Chondrocyte (in vitro differentiated cells): Measurements from ENCODE around the gene CLDN20. TPM values are rescaled to one million over a fixed set of nuclear protein-coding genes. Genes with fewer than 3 reads are reported as not detected.

Experiments
- DNase-seq: peaks from one replicate; pipeline ENCODE4 v3.0.0; 2021; ENCODE audit warnings: mixed read lengths, low spot score
- H3K27ac Mint-ChIP-seq: one replicate; pipeline ENCODE4 v1.8.0; 2021; ENCODE audit warnings: mild to moderate bottlenecking, moderate library complexity, mixed read lengths; ENCODE audit not compliant: unreplicated experiment
- H3K27me3 Mint-ChIP-seq: 2 replicates; pipeline ENCODE4 v1.8.0; 2021; ENCODE audit warnings: low read depth, mixed read lengths
- H3K36me3 Mint-ChIP-seq: 2 replicates; pipeline ENCODE4 v1.8.0; 2021; ENCODE audit warnings: low read depth, mixed read lengths
- H3K4me1 Mint-ChIP-seq: 2 replicates; pipeline ENCODE4 v1.8.0; 2021; ENCODE audit warnings: low read depth, mild to moderate bottlenecking, mixed read lengths
- H3K4me3 Mint-ChIP-seq: one replicate; pipeline ENCODE4 v1.8.0; 2021; ENCODE audit warnings: mild to moderate bottlenecking, moderate library complexity, mixed read lengths; ENCODE audit not compliant: unreplicated experiment
- H3K9me3 Mint-ChIP-seq: 2 replicates; pipeline ENCODE4 v1.8.0; 2021; ENCODE audit warnings: low read depth, mixed read lengths
- total RNA-seq: library from RNA; stranded (reverse); gene quantifications from 3 replicates; pipeline ENCODE4 v1.2.1, GENCODE V29; 2021
- TF ChIP-seq, protein P1 (sequence below): fragments of 200-600 bp; sonication (generic); IDR thresholded peaks from 2 replicates; pipeline ENCODE4 v1.5.0; 2021; ENCODE audit warnings: antibody characterized with exemption, mild to moderate bottlenecking, moderate library complexity

Gene CLDN20
- total RNA-seq, 1 donor from 2014 or later = not detected

DNA sequence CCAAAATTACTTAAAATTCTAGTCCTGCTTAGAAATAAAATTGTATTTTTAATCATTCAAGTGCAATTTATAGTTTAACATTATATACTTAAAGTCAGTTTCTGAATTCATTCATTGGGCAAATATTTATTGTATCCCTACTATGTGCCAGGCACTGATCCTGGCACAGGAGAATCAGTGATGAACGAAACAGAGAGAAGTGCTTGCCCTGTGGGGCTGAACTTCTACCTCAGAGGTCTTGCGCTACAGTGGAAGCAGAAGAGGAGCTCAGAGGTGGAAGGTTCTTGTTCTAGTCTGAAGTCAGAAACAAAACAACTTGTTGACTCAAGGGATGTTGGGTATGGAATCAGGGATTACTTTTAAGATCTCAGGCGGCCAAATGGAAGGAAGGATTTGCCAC lies 6.0 kb downstream of the CLDN20 start:
- Mint-ChIP-seq H3K27ac (no peak overlapping the region), H3K36me3 (peaks cover 6% of the 10 kb centered on the region)

DNA sequence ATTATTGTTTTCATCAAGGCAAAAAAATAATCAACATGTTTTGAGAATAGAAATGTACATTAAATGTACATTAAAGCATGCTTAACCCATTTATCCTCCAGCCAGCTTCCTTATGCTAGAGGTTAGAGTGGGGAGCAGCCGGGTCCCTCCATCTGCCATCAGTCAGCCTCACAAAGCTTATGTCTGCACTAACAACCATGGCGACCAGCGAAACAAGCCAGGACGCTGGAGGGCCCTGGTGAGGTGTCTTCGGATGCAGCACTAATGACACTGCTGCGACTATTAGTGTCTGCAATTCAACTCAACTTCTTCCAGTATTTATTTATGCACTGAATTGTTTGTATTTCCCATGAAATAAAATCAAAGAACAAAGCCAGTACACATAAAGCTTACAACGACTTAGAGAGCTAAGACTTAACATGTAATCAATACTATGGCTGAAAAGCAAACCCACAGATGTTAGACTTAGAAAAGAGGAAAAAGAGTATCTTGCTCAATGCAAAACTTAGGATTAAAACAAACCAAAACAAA lies 6.8 kb downstream of the CLDN20 start:
- H3K4me1 Mint-ChIP-seq = peaks cover 33% of the 10 kb centered on the region
- H3K27ac Mint-ChIP-seq = no peak overlapping the region
- H3K4me3 Mint-ChIP-seq = no peak overlapping the region
- H3K27me3 Mint-ChIP-seq = no peaks in the 10 kb centered on the region
- TF ChIP-seq, protein P1, sequence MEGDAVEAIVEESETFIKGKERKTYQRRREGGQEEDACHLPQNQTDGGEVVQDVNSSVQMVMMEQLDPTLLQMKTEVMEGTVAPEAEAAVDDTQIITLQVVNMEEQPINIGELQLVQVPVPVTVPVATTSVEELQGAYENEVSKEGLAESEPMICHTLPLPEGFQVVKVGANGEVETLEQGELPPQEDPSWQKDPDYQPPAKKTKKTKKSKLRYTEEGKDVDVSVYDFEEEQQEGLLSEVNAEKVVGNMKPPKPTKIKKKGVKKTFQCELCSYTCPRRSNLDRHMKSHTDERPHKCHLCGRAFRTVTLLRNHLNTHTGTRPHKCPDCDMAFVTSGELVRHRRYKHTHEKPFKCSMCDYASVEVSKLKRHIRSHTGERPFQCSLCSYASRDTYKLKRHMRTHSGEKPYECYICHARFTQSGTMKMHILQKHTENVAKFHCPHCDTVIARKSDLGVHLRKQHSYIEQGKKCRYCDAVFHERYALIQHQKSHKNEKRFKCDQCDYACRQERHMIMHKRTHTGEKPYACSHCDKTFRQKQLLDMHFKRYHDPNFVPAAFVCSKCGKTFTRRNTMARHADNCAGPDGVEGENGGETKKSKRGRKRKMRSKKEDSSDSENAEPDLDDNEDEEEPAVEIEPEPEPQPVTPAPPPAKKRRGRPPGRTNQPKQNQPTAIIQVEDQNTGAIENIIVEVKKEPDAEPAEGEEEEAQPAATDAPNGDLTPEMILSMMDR = no peak
- DNase-seq = no peak
- H3K36me3 Mint-ChIP-seq = peaks cover 6% of the 10 kb centered on the region
- no peaks in the 10 kb centered on the region for H3K9me3 Mint-ChIP-seq

More for the DNA sequence above, 6.0 kb downstream of the CLDN20 start:
- TF ChIP-seq, protein P1 = no peak
- Mint-ChIP-seq H3K4me1 (peaks cover 35% of the 10 kb centered on the region), H3K4me3 (no peak overlapping the region), H3K9me3 (no peaks in the 10 kb centered on the region), H3K27me3 (no peaks in the 10 kb centered on the region)
- no peak for DNase-seq

DNA sequence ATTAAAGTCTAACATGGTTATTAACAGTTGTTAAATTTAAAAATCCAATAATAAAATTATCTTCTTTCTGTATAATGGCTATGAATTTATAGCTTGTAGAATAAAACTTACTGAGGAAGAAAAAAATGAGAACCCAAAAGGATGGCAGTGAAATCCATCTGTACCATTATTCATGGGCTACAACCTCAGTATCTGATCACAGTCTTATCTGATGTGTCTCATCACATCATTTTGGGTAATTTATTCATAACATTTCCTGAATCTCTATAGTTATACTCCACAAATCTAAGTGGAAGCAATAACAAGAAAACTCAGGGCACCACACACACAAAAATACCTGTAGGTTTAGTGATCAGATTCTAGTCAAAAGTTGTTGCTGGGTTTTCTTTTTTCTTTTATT lies 7.3 kb downstream of the CLDN20 start:
- H3K36me3 Mint-ChIP-seq = peaks cover 2% of the 10 kb centered on the region
- TF ChIP-seq, protein P1 = no peak
- no peak for DNase-seq
- no peak overlapping the region for H3K27ac Mint-ChIP-seq
- H3K4me3 Mint-ChIP-seq = no peak overlapping the region
- no peaks in the 10 kb centered on the region for H3K27me3 Mint-ChIP-seq
- no peaks in the 10 kb centered on the region for H3K9me3 Mint-ChIP-seq
- peaks cover 37% of the 10 kb centered on the region for H3K4me1 Mint-ChIP-seq

DNA sequence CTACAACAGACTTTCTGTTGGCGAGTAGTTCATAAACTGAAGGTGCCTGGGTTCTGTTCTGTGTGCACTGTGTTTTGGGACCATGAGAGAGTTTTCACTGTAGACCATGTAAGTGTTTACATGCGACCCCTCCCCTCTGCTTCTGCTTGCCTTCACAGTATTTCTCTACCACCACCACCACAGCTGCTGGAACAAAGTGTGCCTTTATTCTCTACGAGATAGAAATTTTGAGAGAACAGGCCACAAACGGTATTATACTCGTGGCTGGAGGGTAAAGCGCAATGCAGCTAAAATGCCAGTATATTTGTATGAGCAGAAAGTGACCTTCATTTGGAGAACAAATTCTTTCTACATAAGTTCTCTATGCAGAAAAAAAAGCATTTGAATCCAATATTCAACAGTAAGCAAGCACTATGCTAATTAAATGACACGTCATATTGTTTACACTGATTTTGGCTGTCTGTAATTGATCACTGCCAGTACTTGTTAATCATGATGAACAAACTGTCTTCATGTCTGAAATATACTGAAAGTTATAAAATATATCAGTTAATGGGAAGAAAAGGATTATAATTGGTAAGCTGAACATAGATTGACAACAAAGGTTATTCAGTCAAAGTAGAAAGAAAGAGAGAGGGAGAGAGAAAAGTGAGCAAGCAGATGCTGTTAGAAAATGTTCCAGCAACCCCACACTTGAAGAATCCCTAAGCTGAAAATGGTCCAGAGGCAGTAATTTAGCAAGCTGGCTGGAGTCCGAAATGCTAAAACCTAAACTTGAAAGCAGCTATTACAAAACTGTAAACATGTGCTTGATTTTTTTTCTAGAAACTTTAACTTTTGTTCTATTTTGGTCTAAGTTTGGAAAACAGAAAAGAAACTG lies 8.8 kb downstream of the CLDN20 start:
- Mint-ChIP-seq H3K36me3 (peaks cover 2% of the 10 kb centered on the region), H3K4me1 (peaks cover 39% of the 10 kb centered on the region), H3K4me3 (no peak overlapping the region), H3K27ac (peak overlapping the region; percentile 84), H3K27me3 (no peaks in the 10 kb centered on the region), H3K9me3 (no peaks in the 10 kb centered on the region)
- DNase-seq = no peak
- TF ChIP-seq, protein P1 = no peak

DNA sequence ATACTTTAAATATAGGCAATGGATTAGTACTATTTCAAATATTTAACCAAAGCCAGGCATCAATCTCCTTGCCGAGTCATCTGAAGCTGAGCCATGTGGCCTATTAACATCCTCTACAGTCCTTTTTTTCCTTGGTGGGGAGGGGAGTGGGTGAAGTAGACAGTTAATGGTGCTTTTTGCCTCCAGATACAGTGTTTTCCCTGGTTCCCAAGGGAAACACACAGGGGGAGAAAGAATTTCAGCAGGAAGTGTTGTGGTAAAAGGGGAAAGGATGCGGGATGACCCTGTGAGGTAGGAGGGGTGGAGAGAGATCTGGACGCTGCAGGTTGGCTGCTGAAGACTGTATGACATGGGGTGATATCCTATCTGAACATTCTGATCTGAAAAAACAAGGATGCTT lies 9.6 kb downstream of the CLDN20 start:
- H3K27me3 Mint-ChIP-seq = no peaks in the 10 kb centered on the region

More for the DNA sequence above, 9.6 kb downstream of the CLDN20 start:
- H3K9me3 Mint-ChIP-seq = no peaks in the 10 kb centered on the region
- H3K4me1 Mint-ChIP-seq = peaks cover 36% of the 10 kb centered on the region
- TF ChIP-seq, protein P1 = no peak
- DNase-seq = no peak
- H3K36me3 Mint-ChIP-seq = peaks cover 2% of the 10 kb centered on the region
- H3K27ac Mint-ChIP-seq = peak overlapping the region; percentile 84
- H3K4me3 Mint-ChIP-seq = no peak overlapping the region
